GM19463 (cell line): ENCODE measurements around the gene MVB12B.

Experiments
- ATAC-seq: cut with Tn5 transposase; IDR thresholded peaks from one replicate; pipeline ENCODE4 v1.9.1; 2021; ENCODE audit warnings: mild to moderate bottlenecking, moderate library complexity; ENCODE audit not compliant: unreplicated experiment

The MVB12B gene

GRCh38 chr9:126423142-126423915 is 96.7 kb downstream of the MVB12B start:
- no peak for ATAC-seq

DNA sequence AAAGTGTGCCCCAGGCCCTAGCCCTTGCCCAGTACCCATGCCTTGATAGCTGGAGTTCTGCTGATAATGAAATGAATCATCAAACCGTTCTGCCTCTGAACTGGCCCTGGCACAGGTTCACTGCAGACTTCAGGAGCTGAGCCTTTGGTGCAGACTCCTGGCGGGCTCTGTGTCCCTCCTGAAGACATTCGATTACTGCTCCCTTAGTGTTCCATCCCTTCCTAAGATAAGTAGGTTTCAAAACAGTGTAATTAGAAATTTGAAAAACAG is 97.2 kb downstream of the MVB12B start:
- no peak for ATAC-seq

DNA sequence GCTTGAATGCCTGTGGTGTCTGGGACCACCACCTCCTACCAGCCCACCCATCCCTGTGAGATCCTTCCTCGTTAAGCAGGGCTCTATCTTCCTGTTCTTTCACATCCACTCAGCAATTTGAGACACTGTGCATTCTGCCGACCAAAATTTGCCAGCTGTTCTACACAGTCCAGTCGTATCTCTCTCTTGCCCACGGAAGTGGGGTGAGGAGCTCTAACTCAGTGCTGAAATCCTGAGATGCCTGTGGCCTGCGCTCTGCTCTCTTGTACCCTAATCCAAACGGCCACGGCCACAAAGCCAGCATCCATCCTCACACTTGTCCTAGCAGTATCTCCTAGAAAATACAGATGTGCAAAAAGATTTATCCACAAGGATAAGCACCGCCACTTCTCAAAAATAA is 97.9 kb downstream of the MVB12B start:
- no peak for ATAC-seq

- no peak for ATAC-seq
These were observed 102.0 kb downstream of the MVB12B start for GRCh38 chr9:126428534-126429175.

GRCh38 chr9:126429190-126429589 is 102.6 kb downstream of the MVB12B start:
- no peak for ATAC-seq

DNA sequence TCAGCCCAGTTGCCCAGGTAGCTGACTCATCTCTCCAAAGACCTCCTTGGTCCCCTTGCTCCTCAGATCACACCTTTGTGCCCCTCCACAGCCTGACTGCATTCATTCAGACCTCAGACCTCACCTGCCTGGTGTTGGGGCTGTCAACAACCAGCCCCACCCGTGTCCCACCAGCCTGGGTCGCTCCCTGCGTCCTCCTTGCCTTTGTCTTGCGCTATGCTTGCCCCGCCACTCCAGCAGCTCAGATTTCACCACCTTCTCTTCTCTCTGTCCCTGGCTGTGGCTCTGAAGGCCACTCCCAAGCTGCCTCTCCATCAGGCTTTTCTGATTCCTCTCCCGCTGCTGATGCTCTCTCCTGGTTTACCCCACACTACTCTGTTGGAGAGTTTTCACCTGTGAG is 103.5 kb downstream of the MVB12B start:
- ATAC-seq: no peak

DNA sequence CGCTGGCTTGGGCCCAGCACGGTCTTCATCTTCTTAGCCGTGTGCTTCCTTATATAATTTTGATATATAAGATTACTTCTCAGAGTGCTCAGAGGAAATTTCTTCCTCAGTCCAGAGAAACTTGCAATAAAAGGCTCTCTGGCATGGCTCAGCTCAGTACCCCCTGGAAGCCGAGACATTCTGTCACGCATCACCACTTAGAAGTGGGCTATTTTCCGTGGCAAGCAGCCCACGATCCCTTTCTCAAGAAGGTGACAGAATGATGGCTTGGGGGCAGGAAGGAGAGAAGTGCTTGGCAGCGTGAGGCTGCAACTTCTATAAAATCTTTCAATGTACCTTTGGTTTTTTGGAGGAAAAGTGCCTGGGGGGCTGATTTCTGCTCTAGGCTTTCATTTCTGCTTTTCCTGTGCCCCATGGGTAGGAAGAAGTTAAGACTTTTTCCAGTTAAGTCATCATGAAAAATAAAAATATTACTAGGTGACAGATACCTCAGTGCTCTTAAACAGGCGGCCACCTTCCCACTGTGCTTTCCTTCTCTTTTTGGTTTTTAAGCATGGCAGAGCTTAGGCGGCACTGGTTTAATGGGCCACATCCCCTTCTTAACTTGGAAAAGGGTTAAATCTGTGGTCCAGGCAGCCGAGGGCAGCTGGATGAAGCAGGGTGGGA is 104.6 kb downstream of the MVB12B start:
- ATAC-seq: no peak

DNA sequence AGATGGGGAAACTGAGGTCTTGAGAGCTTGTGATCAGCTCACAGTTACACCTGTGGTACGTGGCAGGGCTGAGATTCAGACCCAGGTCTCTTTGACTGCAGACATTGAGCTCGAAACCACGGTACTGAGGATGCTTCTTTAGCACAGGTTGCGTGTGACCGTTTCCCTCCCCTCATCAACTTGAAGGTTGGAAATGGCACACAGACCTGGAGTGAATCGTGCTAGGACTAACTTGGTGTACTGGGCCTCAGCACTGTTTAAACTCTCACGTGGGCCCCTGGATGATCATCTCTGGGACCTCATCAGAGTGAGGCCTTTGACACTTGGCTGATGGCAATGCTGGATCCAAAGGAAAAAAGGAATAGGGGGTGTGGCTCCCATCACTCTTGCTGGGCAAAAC is 106.0 kb downstream of the MVB12B start:
- no peak for ATAC-seq

GRCh38 chr9:126435105-126435504 is 108.5 kb downstream of the MVB12B start:
- no peak for ATAC-seq

DNA sequence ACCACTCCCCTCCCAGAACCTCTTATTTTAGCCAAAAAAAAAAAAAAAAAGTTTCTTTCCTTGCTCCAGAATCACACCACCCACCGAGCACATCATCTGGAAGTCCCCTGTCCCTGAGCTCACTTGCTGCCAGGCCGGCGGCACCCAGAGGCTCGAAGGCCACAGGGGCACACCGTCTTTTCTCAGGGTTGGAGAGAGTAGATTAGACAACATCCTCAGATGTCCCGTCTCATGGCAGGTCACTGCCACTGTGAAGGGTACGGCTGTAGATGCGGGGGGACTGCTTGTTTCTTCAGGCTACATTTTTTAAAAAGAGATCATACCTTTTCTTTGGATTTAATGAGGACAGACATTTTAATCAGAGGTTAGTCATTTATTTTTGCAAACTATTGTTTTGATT is 109.0 kb downstream of the MVB12B start:
- no peak for ATAC-seq

DNA sequence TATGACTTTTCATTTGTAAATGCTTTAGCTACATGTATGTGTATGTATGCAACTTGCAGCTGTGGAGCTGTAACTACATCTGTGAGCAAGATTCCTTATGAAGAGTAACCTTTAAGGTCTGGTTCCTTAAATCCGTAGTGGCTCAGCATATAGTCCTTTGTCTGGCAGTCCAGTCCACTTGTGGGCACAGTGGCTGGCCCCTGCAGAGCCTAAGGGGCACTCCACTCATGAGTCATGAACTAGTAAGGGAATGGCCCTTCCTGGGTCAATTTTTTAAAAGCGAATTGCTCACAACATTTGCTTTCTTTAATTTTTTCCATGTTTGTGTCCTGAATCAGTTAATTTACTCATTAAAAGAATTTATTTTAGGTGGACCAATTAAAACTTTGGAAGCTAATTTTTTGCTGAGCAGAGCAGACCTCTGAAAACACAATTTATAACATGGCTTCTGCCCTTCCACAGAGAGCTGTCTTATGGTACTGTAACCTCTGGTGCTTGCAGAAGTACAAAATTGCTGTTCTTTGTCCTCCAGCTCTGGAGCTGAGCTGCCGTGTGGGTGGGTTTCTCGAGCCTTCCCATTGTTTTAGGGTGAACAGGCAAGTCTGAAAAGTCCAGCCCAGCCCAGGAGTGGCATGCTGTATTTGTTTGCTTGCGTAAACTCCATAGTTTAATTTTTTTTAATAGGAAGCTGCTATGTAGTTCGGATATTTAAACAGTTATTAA is 110.1 kb downstream of the MVB12B start:
- ATAC-seq: no peak

DNA sequence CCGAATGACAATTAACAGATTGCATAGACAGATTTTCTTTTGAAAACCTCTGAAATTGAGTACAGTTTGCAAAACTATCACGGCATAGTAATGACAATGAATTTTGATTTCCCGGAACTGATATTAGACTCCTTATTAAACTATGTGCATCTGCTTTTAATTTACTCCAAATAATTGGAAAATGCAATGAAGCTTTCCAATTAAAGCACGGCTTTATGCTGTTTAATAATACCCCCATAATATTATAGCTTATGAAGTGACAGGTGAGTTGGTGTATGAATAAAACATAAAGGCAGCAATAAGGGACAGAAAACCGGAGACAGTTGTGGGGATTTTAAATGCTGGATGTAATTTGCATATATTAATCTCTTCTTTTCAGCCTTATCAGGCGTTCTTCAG is 110.6 kb downstream of the MVB12B start:
- ATAC-seq: no peak

GRCh38 chr9:126437701-126438100 is 111.1 kb downstream of the MVB12B start:
- no peak for ATAC-seq

GRCh38 chr9:126438741-126439401 is 112.2 kb downstream of the MVB12B start:
- ATAC-seq: no peak

GRCh38 chr9:126439402-126439765 is 112.8 kb downstream of the MVB12B start:
- ATAC-seq: no peak

- ATAC-seq: no peak
These were observed 113.4 kb downstream of the MVB12B start for GRCh38 chr9:126439883-126440653.

DNA sequence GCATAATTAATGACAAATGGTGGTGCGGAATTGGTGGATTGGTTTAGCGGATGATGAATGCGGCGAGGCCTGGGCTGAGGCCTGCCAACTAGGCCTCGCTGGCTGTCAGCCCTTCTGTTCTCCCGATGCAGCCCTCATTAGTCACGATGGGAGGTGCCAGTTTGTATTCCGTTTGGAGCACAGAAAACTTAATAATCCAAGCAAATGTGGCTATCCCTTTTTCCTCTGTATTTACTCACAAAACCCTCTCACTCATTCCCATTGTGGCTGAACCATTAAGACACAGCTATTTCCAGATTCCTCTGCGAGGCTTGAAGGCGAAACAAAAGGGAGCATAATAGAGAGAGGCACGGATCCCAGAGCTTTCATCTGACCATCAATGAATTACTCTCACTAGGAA is 114.3 kb downstream of the MVB12B start:
- ATAC-seq: no peak

GRCh38 chr9:126442636-126443035 is 116.0 kb downstream of the MVB12B start:
- ATAC-seq: no peak

- ATAC-seq: no peak
These were observed 116.5 kb downstream of the MVB12B start for GRCh38 chr9:126443144-126443543.

- no peak for ATAC-seq
These were observed 121.5 kb downstream of the MVB12B start for GRCh38 chr9:126448136-126448535.
